Activated T-cell treated with anti-CD3 and anti-CD28 coated beads, Interleukin-2, amount 50 U/mL, for 4 hours (primary cell): ENCODE measurements around the gene ZNF418. TPM values are rescaled to one million over a fixed set of nuclear protein-coding genes. Genes with fewer than 3 reads are reported as not detected.

Experiments
- total RNA-seq, 3 donors: library from RNA; stranded (reverse); gene quantifications; one replicate each; pipeline ENCODE4 v1.2.1, GENCODE V29; 2021

The ZNF418 gene
- total RNA-seq, 3 donors from 2014 or later: 1.5 to 1.8 (median 1.8) TPM

Other genes with a start within 250 kb of the ZNF418 start
- gene ZNF154, start 226.2 kb downstream of the ZNF418 start, total RNA-seq: 1 to 10 TPM; 1.3 to 2.1 (median 1.6) TPM
- 1 to 10 TPM; 4.0 to 6.9 (median 5.9) TPM for gene ZNF671, start 207.8 kb downstream of the ZNF418 start, total RNA-seq
- gene ZNF776, start 188.6 kb downstream of the ZNF418 start, total RNA-seq: 1 to 10 TPM; 5.5 to 7.6 (median 5.7) TPM
- gene ZNF586, start 165.7 kb downstream of the ZNF418 start, total RNA-seq: 10 to 100 TPM; 14.7 to 17.6 (median 15.5) TPM
- gene ZNF552, start 120.5 kb downstream of the ZNF418 start, total RNA-seq: 1 to 10 TPM; 6.4 to 7.9 (median 6.6) TPM
- gene ZNF587B, start 105.1 kb downstream of the ZNF418 start, total RNA-seq: 10 to 100 TPM; 22.6 to 29.1 (median 27.9) TPM
- gene ZNF587, start 85.5 kb downstream of the ZNF418 start, total RNA-seq: 10 to 100 TPM; 17.9 to 22.1 (median 20.8) TPM
- gene ZNF814, start 46.4 kb downstream of the ZNF418 start, total RNA-seq: 10 to 100 TPM; 21.7 to 30.6 (median 22.0) TPM
- 1 to 10 TPM; 4.7 to 6.8 (median 6.0) TPM for gene ZNF417, start 18.8 kb downstream of the ZNF418 start, total RNA-seq
- 1 to 10 TPM; 4.7 to 6.4 (median 5.2) TPM for gene ZNF256, start 12.3 kb upstream of the ZNF418 start, total RNA-seq
- gene C19orf18, start 39.1 kb upstream of the ZNF418 start, total RNA-seq: not detected
- 1 to 10 TPM; 3.1 to 4.2 (median 4.0) TPM for gene ZNF606, start 67.4 kb upstream of the ZNF418 start, total RNA-seq
- not detected for gene ZSCAN1, start 98.6 kb upstream of the ZNF418 start, total RNA-seq
- gene ZNF135, start 123.9 kb upstream of the ZNF418 start, total RNA-seq: under 1 TPM; 0.27 to 0.48 (median 0.37) TPM
- gene ZSCAN18, start 162.8 kb upstream of the ZNF418 start, total RNA-seq: 10 to 100 TPM in 1 of 3 donors, 1 to 10 TPM in 2; 7.6 to 11.7 (median 9.5) TPM
- 1 to 10 TPM; 6.3 to 8.4 (median 7.0) TPM for gene ZNF329, start 215.4 kb upstream of the ZNF418 start, total RNA-seq
- gene ZNF274, start 247.7 kb upstream of the ZNF418 start, total RNA-seq: 10 to 100 TPM; 17.3 to 26.6 (median 18.4) TPM